CMK (cell line): ENCODE results near the gene CYB561D1.
"Not testable (repeated sequence)": the region's sequence is repeated elsewhere in the genome, so short reads cannot be mapped to it uniquely, and the experiment has no call there.

ENCODE experiments used
- DNase-seq: peaks from one replicate; pipeline ENCODE4 v3.0.0-alpha.2; 2010; ENCODE audit warnings: low read depth

The CYB561D1 gene, protein sequence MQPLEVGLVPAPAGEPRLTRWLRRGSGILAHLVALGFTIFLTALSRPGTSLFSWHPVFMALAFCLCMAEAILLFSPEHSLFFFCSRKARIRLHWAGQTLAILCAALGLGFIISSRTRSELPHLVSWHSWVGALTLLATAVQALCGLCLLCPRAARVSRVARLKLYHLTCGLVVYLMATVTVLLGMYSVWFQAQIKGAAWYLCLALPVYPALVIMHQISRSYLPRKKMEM

DNA sequence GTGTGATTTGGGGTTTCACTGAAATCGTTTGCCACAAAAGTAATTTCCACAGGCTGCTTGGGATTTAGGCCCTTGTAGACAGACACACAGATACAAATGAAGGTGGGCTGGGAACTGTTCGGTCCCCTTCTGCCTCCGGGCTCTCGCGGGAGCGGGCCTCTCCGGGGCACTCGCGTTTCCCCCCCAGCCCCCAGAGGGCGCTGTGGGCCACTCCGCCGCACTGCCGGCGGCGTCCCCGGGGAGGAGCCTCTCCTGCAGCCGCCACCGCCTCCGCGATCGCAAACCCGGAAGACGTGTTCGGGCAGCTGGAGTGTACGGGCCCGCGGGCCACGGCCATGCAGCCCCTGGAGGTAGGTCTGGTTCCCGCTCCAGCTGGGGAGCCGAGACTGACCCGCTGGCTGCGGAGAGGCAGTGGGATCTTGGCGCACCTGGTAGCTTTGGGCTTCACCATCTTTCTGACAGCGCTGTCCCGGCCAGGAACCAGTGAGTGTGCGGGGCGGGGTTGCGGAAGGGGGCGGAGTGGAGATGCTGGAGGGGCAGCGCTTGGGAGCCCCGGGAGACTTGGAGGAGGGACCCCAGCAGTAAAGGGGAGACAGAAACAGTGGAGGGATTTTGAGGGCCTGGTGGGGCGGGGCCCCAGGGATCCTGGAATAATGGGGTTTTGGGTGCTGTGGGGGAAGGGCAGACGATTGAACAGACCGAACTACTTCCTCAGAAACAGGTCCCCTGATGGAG, at the start of gene CYB561D1:
TSS of gene CYB561D1 (plus strand) at position 290 of the 735 bp plus-strand sequence. CDS start at position 336, 46 bp downstream.
- DNase-seq: peak; percentile 63

DNA sequence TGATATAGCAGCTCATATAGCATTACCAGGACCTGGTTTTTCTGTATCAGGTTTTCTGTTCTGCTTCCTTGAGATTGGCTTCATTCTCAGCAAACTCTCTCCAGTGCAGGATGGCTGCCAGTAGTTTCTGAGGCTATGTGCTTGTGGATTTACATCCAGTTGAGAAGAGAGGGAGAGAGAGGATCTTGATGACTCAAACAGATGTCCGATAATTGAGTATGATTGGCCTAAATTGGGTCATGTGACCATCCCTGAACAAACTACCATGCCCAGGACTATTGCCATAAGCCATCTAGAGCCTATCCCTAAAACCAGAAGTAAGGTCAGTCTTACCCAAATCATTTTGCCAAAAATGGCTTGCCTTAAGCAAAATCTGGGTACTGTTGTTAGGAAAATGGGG, 49.5 kb upstream of the CYB561D1 start:
- no peak for DNase-seq

GRCh38 chr1:109445949-109446695, 47.8 kb upstream of the CYB561D1 start:
- not testable (repeated sequence) for DNase-seq

- no peak for DNase-seq
These were observed 46.4 kb upstream of the CYB561D1 start for GRCh38 chr1:109447524-109447923.

DNA sequence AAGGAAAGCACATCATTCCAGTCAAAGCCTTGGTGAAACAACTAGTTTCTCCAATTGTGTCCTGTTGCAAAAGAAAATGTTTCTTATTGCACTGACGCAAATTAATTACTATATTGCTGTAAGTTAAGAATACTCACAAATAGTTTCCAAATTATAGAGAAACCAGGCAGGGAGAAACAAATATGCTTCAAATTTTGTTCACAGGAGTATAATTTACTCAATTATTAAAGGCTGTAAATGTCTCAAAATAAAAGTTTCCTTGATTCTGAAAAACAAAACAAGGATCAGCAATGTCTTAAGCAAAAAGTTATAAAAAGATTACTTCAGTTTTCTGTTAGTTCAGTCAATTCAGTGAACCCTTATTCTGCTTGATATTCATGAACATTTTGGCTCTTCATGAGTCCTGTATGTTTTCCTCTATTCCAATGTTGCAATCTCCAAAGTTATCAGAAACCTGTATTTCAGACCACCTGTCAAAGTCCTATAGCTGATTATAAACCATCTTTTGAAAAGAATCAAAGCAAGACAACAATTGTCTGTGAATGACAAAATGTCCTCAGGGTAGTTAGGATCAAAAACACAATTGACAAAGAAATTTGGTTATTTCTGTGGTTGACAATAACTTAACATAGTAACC, 39.3 kb upstream of the CYB561D1 start:
- DNase-seq: no peak

GRCh38 chr1:109457819-109458218, 36.1 kb upstream of the CYB561D1 start:
- no peak for DNase-seq

GRCh38 chr1:109466125-109466451, 27.8 kb upstream of the CYB561D1 start:
- DNase-seq: no peak

DNA sequence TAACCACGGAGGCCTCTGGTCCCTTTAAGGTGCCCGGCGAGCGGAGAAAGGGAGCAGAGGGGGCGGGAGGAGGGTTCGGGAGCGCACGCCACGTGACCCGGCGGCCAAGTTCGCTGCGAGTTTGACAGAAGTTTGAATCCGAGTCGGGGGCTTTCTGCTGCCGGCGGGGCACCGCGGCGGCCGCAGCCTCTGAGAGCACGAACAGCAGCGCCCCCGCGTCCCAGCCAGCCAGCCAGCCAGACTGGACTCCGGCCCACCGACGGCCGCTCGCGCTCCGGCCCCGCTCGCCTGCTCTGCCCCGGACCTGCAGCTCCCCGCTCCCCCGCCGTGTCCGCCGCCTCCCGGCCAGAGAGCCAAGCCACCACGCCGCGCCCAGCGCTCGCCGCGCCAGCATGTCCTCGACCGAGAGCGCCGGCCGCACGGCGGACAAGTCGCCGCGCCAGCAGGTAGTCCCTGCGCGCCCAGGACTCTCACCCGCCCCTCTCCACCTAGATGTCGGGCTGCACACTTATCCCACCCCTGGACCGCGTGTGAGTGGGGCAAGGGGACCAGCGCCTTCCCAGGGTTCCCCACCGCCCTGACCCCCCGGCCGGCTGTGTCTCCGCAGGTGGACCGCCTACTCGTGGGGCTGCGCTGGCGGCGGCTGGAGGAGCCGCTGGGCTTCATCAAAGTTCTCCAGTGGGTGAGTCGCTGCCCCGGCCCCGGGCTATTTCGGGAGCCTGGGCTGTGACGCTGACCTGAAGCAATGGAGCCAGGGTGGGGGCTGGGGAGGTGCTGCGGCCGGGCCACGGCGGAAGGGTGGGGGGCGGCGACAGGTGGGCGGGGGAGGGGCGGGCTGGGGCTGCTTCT, 27.2 kb upstream of the CYB561D1 start, which contains the start of gene SYPL2:
TSS of gene SYPL2 (plus strand) at position 95 of the 849 bp plus-strand sequence. CDS start at position 393, 298 bp downstream.
- no peak for DNase-seq

DNA sequence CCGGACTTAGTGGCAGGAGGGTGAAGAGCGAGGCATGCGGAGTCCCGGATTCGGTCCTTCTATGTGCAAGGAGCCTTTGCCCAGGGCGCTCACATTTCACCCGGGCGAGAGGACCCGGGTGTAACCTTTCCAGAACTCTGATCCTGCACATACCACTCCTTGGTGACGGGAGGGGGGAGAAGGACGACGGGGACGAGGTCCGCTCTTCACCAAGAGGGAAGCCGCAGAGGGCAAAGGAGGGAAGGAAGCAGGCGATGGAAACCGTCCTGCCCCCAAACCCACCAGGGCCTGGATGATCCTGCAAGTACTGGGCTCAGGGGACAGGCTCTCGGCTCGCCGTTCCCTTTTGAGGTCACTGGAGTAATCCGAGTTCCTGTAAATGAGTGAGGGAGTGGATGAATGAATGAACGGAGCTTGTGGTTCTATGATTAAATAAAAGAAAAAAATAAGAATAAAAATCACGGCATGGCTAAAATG, 26.6 kb upstream of the CYB561D1 start:
- DNase-seq: no peak

GRCh38 chr1:109468061-109468460, 25.8 kb upstream of the CYB561D1 start:
- DNase-seq: no peak

- DNase-seq: no peak
These were observed 25.0 kb upstream of the CYB561D1 start for GRCh38 chr1:109468903-109469302.

DNA sequence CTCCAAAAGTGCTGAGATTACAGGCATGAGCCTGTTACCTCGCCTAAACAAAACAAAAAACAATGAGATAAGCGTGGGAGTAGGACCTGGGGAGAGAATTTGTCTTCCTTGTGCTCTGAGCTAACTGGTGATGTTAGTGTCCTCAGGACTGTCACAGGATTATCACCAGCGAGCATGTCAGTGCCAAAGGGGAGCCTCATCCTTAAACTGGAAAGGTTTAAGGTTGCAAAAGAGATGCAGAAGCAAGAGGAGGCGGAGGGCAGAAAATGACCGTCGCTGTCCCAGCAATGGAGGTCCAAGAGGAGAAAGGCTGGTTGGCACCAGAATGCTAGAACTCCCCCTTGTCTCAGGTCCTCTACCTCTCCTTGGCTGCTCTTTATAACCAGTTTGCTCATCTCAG, 23.6 kb upstream of the CYB561D1 start:
- DNase-seq: no peak

DNA sequence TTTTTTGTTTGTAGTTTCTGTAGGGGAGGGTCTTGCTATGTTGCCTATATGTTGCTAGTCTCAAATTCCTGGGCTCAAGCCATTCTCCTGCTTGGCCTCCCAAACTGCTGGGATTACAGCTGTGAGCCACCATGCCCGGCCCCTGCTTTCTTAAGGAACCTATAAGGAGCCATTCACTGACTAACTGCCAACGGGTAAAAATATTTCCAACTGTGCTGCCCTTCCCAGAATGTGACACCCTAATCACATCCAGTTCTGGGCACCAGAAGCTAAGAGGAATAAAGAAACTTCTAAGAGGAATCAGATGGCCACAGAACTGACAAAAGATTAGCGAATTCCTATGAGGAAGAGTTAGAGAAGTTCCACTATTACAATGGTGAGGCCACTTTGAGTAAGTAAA, 21.1 kb upstream of the CYB561D1 start:
- no peak for DNase-seq

GRCh38 chr1:109473284-109474057, 20.4 kb upstream of the CYB561D1 start:
- not testable (repeated sequence) for DNase-seq

- DNase-seq: no peak
These were observed 19.2 kb upstream of the CYB561D1 start for GRCh38 chr1:109474697-109475096.

- no peak for DNase-seq
These were observed 18.6 kb upstream of the CYB561D1 start for GRCh38 chr1:109475261-109475660.

- DNase-seq: no peak
These were observed 17.1 kb upstream of the CYB561D1 start for GRCh38 chr1:109476825-109477224.

DNA sequence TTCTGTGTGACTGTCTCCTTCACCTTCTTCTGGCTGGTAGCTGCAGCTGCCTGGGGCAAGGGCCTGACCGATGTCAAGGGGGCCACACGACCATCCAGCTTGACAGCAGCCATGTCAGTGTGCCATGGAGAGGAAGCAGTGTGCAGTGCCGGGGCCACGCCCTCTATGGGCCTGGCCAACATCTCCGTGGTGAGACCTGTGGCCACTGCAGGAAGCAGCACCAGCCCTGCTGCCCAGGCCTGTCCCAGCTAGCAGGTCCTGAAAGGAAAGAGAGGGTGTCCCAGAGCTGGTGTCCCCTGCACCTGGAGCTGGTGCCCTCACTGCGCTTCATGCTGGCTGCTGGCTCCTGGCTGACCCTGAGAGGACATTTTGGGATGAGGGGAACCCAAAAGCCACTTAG, 16.1 kb upstream of the CYB561D1 start:
- peak; percentile 53 for DNase-seq

DNA sequence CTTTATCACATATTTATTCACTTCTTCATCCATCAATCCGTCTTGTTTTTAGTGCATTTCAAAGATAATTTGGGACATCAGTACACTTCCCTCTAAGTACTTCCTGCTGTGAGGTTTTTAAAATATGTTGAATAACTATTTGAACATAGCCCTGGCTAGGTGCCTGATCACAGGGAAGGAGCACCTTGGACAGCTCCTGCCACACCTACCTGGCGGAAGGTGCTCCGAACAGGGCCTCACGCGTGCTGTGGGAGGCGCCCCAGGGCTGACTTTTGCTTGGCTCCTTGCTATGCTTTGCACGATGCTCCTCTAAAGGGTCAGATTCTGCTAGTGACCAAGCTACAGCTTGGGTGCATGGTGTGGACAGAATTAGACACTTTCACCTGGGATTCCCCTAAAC, 15.1 kb upstream of the CYB561D1 start:
- DNase-seq: no peak

GRCh38 chr1:109479311-109479710, 14.6 kb upstream of the CYB561D1 start:
- DNase-seq: no peak

- DNase-seq: no peak
These were observed 14.0 kb upstream of the CYB561D1 start for GRCh38 chr1:109479901-109480300.
